GM04503 (cell line): ENCODE data around the gene ABI3.

ENCODE experiments used
- DNase-seq: peaks from one replicate; pipeline ENCODE4 v3.0.0-alpha.2; 2012; ENCODE audit warnings: low read depth

ABI3 gene

DNA sequence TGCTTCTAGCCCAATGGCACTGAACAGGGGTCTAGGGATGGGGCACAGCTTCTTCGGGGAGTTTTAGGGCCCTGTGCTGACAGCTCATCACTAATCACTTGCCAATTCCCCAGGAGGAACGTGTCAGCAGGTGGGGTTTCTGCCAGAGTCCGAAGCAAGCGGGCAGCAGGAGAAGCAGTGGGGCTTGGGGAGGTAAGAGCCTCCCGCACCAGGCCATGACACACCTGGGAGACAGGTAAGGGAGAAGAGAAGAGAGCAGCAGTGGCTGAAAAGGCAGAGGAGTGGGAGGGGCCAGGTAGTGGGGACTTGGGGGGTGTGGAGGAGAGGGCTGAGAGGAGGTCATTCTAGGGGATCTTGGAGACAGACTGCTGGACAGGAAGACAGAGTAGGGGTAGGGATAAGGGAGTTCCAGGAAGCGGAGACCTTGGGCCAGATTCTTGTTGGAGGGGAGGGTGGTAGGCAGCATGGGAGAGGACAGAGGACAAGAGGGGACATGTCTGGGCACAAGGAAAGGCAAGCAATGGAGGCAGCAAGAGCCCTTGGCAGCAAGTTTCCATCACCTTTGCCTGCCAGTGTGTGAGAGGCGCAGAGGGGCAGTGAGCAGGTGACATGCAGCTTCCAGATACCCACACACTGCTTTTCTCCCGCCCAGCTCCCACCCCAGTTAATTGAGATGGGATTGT is 15.2 kb downstream of the ABI3 start:
- no peak for DNase-seq

DNA sequence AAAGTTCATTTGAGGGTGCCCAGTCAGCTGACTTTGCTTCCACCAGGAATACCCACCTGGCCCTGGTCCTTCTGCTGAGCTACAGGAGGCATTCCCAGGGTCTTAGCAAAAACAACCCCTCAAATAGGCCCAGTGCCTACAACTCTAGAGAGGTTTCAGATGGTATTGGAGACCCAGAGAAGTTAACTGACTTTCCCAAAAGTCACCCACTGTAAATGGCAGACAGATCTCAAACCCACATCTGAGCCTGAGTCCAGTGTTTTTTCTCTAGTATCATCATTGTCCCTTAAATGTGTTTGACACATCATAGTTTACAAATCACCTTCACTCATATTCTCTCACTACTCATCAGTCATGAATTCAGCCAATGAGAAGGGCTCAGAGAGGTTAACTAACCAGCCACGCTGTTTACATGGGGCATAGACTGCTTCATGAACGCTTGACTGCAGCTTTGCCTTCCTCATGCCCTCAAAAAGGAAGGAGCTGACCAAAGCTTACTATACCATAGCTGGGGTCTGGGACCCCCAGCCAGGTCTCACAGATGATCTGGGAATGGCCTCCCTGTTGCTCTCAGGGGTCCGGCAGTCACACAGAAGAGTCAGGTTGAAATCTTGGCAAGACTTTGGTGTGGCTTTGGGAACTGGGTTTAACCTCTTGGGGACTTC is 16.4 kb downstream of the ABI3 start:
- DNase-seq, result no peak

DNA sequence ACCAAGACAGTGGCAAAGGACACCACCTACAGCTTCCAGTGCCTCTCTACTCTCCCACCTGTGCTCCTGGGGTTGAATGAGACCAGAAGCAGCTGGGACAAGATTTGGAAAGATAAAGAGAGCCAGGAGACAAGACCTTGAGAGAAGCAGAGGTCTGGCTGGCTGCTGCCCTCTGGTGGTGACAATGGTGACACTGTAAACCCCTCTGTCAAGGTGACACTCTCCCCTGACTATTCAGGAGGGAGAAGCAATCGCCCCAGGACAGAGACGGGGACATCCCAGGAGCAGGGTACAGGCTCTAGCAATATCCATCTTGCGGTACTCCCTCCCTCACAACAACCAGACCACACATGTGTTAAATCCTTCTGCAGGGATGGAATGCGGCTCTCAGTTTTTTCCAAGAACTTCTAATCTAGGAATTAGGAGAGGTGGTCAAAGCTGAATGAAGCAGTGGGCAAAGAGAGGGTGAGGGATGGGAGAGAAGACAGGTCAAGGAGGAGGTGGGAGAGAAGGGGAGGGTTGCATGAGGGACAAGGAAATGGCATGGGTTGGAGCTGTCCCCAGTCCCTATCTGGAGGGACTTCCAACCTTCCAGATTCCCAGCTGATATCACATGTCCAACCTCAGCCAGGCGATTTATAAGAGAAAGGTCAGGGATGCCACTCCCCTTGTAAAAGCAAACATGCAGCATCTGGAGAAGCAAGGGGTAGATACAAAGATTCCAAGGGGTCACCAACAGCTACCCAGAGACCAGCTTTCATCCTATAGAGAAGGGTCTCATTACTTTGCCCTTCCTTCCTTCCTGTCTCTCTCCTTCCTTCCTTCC is 17.1 kb downstream of the ABI3 start:
- DNase-seq, result no peak

DNA sequence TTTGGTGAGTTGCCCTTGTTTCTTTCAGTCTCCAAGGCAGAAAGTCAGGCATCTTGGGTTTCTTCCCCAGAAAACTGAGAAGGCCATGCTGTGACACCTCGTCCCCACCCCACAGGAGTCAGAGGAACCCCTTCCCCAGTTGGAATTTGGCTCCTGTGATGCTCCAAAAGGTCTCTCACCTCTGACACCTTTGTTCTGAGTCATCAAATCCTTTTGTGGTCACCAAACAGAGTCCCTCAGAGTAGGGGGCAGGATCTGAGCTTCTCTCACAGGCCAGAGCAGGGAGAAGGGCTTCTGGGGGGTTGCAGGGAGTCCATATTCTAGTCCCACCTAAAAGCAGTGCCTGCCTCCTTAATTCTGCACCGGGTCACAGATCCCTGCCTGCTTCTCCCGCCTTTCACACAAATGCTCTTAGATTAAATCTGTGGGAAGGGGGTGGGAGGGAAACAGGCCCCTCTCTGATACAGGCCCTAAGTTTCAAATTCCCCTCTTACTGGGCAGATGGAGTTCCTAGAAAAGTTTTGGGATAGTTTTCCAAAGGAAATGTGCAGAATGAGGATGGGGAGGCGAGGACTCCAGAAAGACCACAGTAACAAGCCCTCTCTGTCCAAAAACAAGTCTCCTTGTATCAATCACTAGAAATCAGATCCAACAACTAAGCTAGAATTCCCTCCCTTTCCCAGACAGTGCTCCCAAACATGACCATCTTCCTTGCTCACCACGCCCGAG is 18.7 kb downstream of the ABI3 start:
- no peak for DNase-seq

DNA sequence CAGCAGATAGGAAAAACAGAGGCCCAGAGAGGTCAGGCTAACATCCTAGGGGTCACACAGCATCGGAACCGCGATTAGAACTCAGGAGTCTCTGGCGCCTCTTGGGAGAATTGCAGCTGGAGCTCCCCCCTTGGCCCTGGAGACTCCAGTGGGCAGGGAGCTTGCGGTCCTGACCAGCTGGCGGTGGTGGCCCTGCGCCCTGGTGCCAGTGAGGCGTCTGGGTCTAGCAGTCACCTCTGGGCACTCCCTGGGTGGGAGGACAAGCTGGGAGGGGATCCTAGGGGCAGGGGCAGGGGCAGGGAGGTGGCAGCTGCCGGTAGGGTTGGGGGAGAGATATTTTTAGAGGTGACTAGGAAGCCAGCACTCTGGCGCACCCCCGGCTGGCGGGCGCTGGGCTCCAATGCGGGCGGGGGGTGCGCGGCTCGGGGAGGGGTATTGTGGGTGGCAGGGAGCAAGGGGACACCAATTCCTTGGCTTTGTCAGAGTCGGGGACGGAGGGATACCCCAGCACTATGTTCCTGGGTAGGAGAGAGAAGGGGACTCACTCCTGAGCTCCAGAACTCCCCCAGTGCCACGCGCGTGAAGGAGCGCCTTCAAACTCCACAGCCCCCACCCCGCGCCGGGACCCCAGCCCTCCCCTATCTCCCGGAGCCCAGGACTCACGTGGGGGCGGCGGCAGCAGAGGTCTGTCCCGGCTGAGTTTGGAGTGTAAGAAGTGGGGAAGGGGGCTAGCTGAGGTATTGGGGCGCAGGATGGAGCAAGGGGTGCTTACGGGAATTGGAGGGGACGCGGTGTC is 19.5 kb downstream of the ABI3 start:
- DNase-seq, result no peak

DNA sequence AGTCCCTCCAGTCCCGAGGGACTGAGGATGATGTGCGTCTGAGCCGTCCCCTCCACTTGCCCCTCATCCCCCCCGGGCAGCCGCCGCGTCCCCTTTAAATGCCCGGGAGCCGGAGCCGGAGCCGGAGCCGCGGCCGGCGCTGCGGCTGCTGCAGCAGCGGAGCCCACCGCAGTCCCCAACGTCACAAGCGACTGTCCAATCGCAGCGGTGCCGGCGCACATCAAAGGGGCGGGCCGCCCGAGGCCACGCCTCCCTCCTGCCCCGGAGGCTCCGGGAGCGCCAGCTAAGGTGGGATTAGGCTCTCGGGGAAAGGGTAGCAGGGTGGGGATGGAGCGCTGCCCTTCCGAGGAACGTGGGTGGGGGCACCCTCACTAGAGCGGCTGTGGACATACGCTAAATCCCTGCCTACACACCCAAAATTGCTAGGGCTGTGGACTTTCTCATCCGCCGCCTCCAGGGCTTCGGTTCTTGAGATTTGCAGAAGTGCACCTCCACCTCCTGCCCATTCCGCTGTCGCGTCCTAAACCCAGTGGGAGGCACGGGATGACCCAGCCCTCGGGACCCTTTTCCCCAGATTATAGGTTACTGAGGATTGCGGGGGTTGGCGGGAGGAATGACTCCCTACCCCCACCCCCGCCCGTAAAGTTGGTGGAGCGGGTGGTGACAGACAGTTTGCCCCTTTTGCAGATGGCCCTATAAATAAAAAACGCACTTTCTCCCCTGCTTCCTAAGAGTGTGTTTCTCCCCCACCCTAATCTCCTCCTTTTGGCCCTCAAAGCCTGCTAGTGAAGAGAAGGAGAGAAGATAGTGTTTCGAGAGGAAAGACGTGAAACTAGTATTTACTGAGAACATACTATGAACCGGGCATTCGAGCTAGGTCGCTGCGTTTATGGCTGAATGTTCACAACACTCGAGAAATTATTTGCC is 20.4 kb downstream of the ABI3 start, which contains the start of gene PHOSPHO1:
Gene PHOSPHO1 (minus strand): TSS at position 152 of the 927 bp plus-strand sequence. CDS start 4,096 bp downstream, outside the sequence.
- DNase-seq, result no peak

DNA sequence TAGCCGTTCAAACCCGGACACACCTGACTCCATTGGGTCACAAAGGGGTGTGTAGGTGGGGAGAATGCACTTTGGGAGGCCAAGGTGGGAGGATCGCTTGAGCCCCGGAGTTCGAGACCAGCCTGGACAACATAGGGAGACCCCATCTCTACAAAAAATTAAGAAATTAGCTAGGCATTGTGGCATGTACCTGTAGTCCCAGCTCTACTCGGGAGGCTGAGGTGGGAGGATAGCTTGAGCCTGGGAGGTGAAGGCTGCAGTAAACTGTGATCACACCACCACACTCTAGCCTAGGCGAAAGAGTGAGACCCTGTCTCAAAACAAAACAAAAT is 21.0 kb downstream of the ABI3 start:
- DNase-seq, result no peak

DNA sequence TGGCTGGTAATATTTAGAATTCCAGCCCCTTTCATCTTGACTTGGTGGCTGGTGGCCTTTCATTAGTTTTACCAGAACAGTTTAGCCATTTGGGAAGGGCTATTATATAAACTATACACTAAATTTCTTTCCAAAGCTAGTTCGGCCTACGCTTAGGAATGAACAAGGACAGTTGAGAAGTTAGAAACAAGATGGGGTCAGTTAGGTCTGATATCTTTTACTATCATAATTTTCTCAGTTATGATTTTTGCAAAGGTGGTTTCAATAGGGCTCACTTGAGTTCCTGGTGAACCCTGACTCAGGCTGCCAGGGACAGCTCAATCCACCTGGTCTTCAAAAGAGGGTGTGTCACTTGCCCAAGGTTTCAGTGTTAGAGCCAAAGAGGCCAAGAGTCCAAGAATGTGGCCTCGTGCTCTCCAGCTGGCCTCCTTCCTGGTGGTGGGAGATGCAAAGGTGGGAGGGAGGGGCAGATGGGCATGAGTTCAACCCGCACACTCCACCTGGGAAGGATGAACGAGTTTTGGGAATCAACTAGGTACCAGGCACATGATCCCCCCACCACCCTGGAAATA is 24.1 kb downstream of the ABI3 start:
- no peak for DNase-seq

DNA sequence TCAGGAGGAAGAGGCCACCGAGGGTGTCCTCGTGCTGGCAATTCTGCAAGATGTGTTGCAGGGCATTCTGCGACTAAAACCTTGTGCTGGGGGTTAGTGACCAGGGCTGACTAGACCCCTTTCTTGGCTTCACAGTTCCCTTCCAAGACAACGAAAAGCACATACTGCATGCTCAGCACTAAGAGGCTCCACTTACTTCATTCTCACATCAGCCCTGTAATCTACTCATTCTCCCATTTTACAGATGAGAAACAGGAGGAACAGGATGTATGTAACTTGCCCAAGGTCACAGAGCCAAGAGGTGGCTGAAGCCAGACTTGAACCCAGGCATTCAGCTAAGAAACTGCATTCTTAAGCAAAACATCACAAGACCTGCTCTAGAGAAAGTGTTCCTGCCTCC is 25.4 kb downstream of the ABI3 start:
- no peak for DNase-seq

DNA sequence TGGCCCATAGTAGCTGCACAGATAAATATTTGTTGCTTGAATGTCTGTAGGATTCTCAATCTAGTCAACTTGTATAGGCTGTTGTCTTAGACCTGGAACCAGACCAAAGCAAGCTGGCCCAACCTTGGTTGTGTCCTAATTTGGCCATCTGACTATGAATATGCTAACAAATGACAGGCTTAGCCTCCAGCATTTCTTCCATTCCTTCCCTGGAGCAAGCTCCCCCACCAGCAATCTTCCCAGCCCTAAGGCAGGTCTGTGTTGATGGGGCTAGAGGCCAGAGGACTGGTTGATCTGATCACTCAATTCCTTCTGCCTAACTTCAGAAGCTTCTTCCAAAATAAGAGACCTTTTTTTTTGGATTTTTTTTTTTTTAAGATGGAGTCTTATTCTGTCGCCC is 29.5 kb downstream of the ABI3 start:
- no peak for DNase-seq

DNA sequence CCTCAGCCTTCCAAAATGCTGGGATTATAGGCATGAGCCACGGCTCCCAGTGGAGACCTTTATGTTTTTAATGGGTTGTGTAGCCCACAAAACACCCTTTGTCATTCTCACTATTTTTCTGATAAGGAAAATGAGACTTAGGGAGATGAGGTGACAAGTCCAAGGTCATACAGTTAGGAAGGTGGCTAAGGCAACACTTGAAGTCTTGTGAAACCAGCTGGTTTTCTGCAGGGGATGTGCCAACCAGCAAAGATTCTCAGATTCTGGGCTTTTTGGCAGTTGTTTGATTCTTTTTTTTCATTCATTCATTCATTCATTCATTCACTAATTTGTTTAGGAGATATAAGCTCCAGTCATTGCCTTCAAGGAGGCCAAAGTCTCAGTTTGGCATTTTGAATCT is 30.1 kb downstream of the ABI3 start:
- no peak for DNase-seq

DNA sequence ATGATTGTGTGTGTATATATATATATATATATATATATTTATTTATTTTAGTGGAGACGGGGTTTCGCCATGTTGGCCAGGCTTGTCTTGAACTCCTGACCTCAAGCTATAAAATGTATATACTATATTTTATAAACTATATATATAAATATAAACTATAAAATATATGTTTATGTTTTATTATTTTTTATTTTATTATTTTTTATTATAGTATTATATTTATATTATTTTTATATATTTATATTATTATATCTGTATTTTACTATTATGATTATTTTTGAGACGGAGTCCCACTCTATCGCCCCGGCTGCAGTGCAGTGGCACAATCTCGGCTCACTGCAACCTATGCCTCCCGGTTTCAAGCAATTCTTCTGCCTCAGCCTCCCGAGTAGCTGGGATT is 30.5 kb downstream of the ABI3 start:
- DNase-seq, result no peak

DNA sequence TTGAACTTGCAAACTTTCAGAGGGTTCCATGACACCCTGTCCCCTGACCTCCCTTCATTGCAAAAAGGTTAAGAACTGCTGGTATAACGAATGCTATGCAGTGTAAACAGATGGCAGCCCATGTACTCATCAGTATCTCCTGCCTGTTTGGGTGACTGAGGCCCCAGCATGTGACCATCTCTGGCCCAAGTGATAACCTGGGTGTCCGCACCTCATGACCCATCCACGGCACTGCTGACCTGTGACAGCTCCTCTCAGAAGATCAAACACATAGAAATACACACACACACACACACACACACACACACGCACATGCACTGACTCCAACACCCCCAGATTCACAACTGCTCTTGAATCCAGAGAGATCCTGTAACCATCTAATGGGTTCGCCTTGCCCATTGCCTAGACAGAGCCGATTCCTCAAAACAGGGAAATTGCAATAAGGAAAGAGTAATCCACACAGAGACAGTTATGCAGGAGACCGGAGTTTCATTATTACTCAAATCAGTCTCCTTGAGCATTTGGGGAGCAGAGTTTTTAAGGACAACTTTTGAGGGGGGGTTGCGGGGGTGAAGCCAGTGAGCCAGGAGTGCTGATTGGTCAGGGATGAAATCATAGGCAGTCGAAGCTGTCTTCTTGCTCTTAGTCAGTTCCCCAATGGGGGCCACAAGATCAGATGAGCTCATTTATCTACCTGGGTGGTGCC is 31.3 kb downstream of the ABI3 start:
- no peak for DNase-seq

DNA sequence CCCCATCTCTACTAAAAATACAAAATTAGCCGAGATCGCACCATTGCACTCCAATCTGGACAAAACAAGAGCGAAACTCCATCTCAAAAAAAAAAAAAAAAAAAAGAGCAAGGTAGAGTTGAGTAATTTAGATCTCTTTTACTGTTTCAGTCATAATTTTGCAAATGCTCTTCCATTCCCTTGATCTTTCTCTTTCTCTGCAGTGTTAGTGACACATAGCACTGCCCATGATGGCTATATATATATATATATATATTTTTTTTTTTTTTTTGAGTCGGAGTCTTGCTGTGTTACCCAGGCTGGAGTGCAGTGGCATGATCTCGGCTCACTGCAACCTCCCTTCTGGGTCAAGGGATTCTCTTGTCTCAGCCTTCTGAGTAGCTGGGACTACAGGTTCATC is 32.3 kb downstream of the ABI3 start:
- DNase-seq, result no peak

DNA sequence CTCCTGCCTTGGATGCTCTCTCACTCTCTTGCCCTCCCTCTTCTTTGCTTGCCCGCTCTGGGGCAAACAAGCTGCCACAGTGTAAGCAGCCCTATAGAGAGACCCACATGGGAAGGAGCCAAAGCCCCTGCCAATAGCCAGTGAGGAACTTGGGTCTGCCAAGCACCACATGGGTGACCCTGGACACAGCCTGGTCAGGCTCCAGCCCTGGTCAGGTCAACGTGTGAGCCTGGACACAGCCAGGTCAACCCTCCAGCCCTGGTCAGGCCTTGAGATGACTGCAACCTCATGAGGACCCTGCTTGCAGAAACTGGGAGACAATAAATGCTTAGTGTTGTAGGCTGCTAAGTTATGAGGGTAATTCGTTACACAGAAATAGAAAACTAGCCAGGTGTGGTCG is 34.3 kb downstream of the ABI3 start:
- no peak for DNase-seq

DNA sequence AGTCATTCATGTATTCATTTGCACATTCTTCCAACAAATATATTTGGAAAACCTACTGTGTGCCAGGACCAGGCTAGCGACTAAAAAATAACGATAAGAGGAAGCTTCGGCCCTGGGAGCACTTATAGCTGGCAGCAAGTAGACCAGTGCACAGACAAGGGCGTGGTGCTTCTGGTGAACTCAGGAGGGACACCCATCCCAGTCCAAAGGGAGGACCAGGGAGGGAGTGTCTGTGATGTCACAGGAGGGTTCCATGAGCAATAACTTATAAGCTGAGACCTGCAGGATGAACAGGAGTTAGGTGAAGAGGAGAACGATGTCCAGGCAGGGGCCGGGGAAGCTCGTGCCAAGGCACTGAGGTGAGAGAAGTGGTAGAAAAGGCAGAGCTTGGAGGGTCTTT is 37.4 kb downstream of the ABI3 start:
- DNase-seq, result no peak

DNA sequence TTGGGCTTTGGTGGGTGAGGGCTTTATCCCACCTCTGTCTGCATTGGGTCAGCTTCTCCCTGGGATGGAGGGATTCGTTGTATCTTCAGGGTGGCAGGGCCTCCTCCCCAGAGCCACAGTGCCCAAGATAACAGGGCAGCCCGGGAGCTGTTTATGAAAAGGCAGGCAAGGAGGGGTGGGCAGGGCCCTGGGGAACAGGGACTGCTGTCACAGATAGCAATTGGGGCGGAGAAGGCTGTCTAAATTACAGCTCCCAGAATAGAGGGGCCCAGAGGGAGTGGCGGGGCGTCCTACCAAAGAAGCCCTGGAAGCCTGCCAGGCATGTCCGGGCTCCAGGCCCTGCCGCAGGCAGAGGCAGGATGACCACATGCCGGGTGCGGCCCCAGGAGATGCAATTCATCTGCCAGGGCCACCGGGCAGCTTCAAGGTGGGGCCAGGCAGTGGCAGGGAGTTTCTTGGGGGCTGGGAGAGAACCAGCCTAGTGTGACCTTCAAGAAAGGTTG is 38.8 kb downstream of the ABI3 start:
- DNase-seq, result no peak

DNA sequence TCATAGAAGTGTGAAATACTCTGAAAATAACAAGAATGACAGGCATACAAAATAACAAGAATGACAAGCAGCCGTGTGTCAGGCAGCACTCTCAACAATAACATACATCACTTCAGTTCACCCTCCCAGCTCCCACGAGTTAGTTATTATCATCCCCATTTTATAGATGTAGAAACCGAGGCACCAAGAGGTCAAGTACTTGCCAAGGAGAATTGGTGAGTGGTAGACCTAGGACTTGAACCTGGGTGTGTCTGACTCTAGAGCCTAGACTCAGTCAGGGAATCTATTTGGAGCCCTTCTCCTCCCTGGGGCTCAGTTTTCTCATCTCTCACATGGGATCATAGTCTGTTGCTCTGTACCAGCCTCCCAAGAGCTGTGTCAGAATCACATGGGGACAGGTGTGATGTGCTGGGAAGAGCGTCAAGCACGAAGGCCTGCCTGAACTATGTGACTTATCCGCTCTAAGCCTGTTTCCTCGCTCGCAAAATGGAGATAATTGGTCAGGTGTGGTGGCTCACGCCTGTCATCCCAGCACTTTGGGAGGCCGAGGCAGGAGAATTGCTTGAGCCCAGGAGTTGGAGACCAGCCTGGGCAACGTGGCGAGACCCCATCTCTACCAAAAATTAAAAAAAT is 39.5 kb downstream of the ABI3 start:
- no peak for DNase-seq

DNA sequence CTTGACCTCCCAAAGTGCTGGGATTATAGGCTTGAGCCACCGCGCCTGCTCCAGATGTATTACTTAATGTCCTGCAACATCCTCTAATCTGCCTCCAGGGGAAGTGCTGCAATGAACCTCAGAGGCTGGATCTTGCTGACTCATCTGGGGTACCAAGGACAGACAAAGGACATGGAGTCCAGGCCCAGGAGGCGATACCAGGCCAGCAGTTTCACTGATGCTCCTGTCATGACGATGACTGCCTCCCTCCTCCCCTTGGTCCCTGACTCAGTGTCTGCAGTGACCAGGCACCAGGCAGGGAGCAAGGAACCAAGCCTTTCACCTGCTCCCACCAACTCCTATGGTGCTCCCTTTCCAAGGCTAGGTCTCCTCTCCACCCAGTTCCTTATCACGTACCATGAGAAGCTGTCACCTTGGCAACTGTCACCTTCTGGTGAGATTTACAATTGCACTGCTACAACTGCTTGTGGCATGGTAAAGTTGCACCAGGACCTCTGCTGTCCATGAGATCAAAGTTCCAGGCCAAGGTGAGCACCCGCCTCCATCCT is 41.7 kb downstream of the ABI3 start:
- DNase-seq, result no peak
